ENCODE measurements around the gene DNAJC11.

- TF ChIP-seq CTCF (IDR thresholded peaks at IDR 0.05), result no peak
- no peak for TF ChIP-seq ZFX (IDR thresholded peaks at IDR 0.05; ENCODE audit: borderline replicate concordance)
These were observed 74.6 kb downstream of the DNAJC11 start for GRCh38 chr1:6627031-6627430.
